Measurements from ENCODE around the gene AIFM1.

- no peak for TF ChIP-seq CTCF (optimal IDR thresholded peaks at IDR 0.05 in 1 of 3, IDR thresholded peaks at IDR 0.05 in 1 of 3, conservative IDR thresholded peaks at IDR 0.05 in 1 of 3; ENCODE audit: extremely low read depth in 1 of 3, insufficient read depth in 2 of 3, low read length in 3 of 3)
- no peak for TF ChIP-seq EZH2 (IDR thresholded peaks at IDR 0.05; ENCODE audit: low read length)
Measured at GRCh38 chrX:130083656-130084382, 81.8 kb downstream of the AIFM1 start.
